Prostate gland (tissue), 2 donors: Measurements from ENCODE around the gene DPYD. TPM values are rescaled to one million over a fixed set of nuclear protein-coding genes. Genes with fewer than 3 reads are reported as not detected.

Experiments used
- DNase-seq: peaks from one replicate; pipeline ENCODE4 v3.0.0-alpha.2; 2019; ENCODE audit warnings: low spot score
- H3K27ac ChIP-seq, 2 donors: fragments of 200-600 bp; sonication (generic); 2 replicates each; pipeline ENCODE4 v1.5.1; 2017 to 2019
- H3K27me3 ChIP-seq: fragments of 200-600 bp; sonication (generic); replicated peaks from 2 replicates; pipeline ENCODE4 v1.5.1; 2019; ENCODE audit not compliant: insufficient read depth
- H3K36me3 ChIP-seq, 2 donors: fragments of 200-600 bp; sonication (generic); 1 replicate in 1 of 2; 2 replicates in 1 of 2; pipeline versions ENCODE4 v1.5.1 to v1.8.1; 2017 to 2019
- H3K4me1 ChIP-seq: fragments of 200-600 bp; sonication (generic); replicated peaks from 2 replicates; pipeline ENCODE4 v1.5.1; 2019
- H3K4me3 ChIP-seq, 2 donors: fragments of 200-600 bp; sonication (generic); 2 replicates each; pipeline ENCODE4 v1.5.1; 2017 to 2019
- H3K9me3 ChIP-seq: fragments of 200-600 bp; sonication (generic); 2 replicates; pipeline ENCODE4 v1.5.1; 2017
- CTCF ChIP-seq, 4 experiments: fragments of 200-600 bp in 2 of 4; fragments of 450-650 bp in 2 of 4; sonication (generic) in 2 of 4; IDR thresholded peaks; 1 replicate in 3 of 4; 2 replicates in 1 of 4; pipeline ENCODE4 v1.5.1; 2016 to 2019; ENCODE audit warnings: antibody characterized with exemption in 4 of 4, mild to moderate bottlenecking in 2 of 4, moderate library complexity in 2 of 4
- POLR2A ChIP-seq: fragments of 450-650 bp; IDR thresholded peaks from one replicate; pipeline ENCODE4 v1.6.1; 2016; ENCODE audit warnings: antibody characterized with exemption, mild to moderate bottlenecking
- POLR2AphosphoS5 ChIP-seq: sonication (generic); formaldehyde crosslinking; IDR thresholded peaks from one replicate; pipeline ENCODE4 v1.6.1; 2017; ENCODE audit warnings: antibody characterized with exemption
- WGBS: methylation state at CpG from one replicate; pipeline ENCODE4 v1.1.5; 2018; 5-methylcytosine and 5-hydroxymethylcytosine counted together
- intact Hi-C: fragments of 100-400 bp; cut with DNase I; formaldehyde crosslinking; loops from one replicate; pipeline ENCODE4 v1.14.2; 2022
- total RNA-seq, 2 donors: library from RNA; depleted of rRNA; stranded (reverse); fragments of >200 nt; gene quantifications; one replicate each; pipeline ENCODE4 v1.1.0, GENCODE V29; 2016

The DPYD gene
- total RNA-seq, 2 donors from 2014 or later = 18.2 to 19.7 TPM

- DNase-seq = no peak
- WGBS = 20% methylated on average over 2 of the region's 2 CpGs
- Histone ChIP-seq H3K4me3 (no peak overlapping the region), H3K4me1 (no peaks in the 10 kb centered on the region), H3K27me3 (no peaks in the 10 kb centered on the region), H3K27ac (no peak overlapping the region), H3K36me3 (no peaks in the 10 kb centered on the region), H3K9me3 (no peaks in the 10 kb centered on the region)
- no peak for TF ChIP-seq POLR2A
- no peak for TF ChIP-seq CTCF (IDR thresholded peaks at IDR 0.05)
- TF ChIP-seq POLR2AphosphoS5 = no peak
- intact Hi-C loops = no loop called here
Measured at GRCh38 chr1:97077221-97077620, 843.6 kb downstream of the DPYD start.

- H3K4me1 ChIP-seq = no peaks in the 10 kb centered on the region
- 66% methylated on average over 2 of the region's 2 CpGs for WGBS
- DNase-seq = no peak
- H3K36me3 ChIP-seq = no peaks in the 10 kb centered on the region
- no peaks in the 10 kb centered on the region for H3K9me3 ChIP-seq
- intact Hi-C loops = no loop called here
- H3K27ac ChIP-seq = no peak overlapping the region
- TF ChIP-seq POLR2A = no peak
- no peak for TF ChIP-seq POLR2AphosphoS5
- TF ChIP-seq CTCF (IDR thresholded peaks at IDR 0.05) = no peak
- no peak overlapping the region for H3K4me3 ChIP-seq
- no peaks in the 10 kb centered on the region for H3K27me3 ChIP-seq
Measured at GRCh38 chr1:97074771-97075170, 846.1 kb downstream of the DPYD start.

GRCh38 chr1:97073936-97074335 lies 846.9 kb downstream of the DPYD start:
- Histone ChIP-seq H3K4me1 (no peaks in the 10 kb centered on the region), H3K4me3 (no peak overlapping the region), H3K36me3 (no peaks in the 10 kb centered on the region), H3K9me3 (no peaks in the 10 kb centered on the region), H3K27me3 (no peaks in the 10 kb centered on the region), H3K27ac (no peak overlapping the region)
- TF ChIP-seq POLR2AphosphoS5 = no peak
- no peak for TF ChIP-seq POLR2A
- TF ChIP-seq CTCF (IDR thresholded peaks at IDR 0.05) = no peak
- 63% methylated on average over 2 of the region's 2 CpGs for WGBS
- intact Hi-C loops = no loop called here
- DNase-seq = no peak

GRCh38 chr1:97073169-97073568 lies 847.7 kb downstream of the DPYD start:
- intact Hi-C loops = no loop called here
- no peaks in the 10 kb centered on the region for H3K9me3 ChIP-seq
- no peak overlapping the region for H3K4me3 ChIP-seq
- H3K4me1 ChIP-seq = no peaks in the 10 kb centered on the region
- no peak for DNase-seq
- H3K27ac ChIP-seq = no peak overlapping the region
- no peaks in the 10 kb centered on the region for H3K27me3 ChIP-seq
- H3K36me3 ChIP-seq = no peaks in the 10 kb centered on the region
- TF ChIP-seq POLR2AphosphoS5 = no peak
- TF ChIP-seq CTCF (IDR thresholded peaks at IDR 0.05) = no peak
- TF ChIP-seq POLR2A = no peak

- WGBS = 47% methylated on average over 3 of the region's 3 CpGs
- no peaks in the 10 kb centered on the region for H3K27me3 ChIP-seq
- H3K9me3 ChIP-seq = no peaks in the 10 kb centered on the region
- TF ChIP-seq POLR2A (no peak), POLR2AphosphoS5 (no peak), CTCF (IDR thresholded peaks at IDR 0.05) (no peak)
- H3K4me1 ChIP-seq = no peaks in the 10 kb centered on the region
- no peak for DNase-seq
- H3K4me3 ChIP-seq = no peak overlapping the region
- H3K36me3 ChIP-seq = no peaks in the 10 kb centered on the region
- H3K27ac ChIP-seq = no peak overlapping the region
- intact Hi-C loops = no loop called here
Measured at GRCh38 chr1:97071173-97071572, 849.7 kb downstream of the DPYD start.
